ENCODE data around the gene PODXL. TPM values are rescaled to one million over a fixed set of nuclear protein-coding genes. Genes with fewer than 3 reads are reported as not detected.
"Not testable (repeated sequence)": the region's sequence is repeated elsewhere in the genome, so short reads cannot be mapped to it uniquely, and the experiment has no call there.

The PODXL gene
- total RNA-seq, 2 experiments from 2014 or later, result 0.62 to 1.3 TPM

GRCh38 chr7:131471250-131472004 lies 85.0 kb downstream of the PODXL start:
- ChIA-PET POLR2A (no interaction called here), CTCF (no interaction called here)
- Mint-ChIP-seq H3K27me3 (no peaks in the 10 kb centered on the region), H3K4me3 (no peak overlapping the region), H3K36me3 (peaks cover 32% of the 10 kb centered on the region), H3K9me3 (no peaks in the 10 kb centered on the region), H3K4me1 (ENCODE audit: low read depth) (no peaks in the 10 kb centered on the region), H3K27ac (no peak overlapping the region)
- DNase-seq, result no peak
- intact Hi-C loops (cut with micrococcal nuclease), result no loop called here

- ChIA-PET CTCF (interaction anchor here (1.1 kb wide), 1 partner anchor 8 kb away, joined by 3 read pairs; no protein-coding TSS in a partner anchor), POLR2A (no interaction called here)
- Mint-ChIP-seq H3K27me3 (no peaks in the 10 kb centered on the region), H3K4me1 (ENCODE audit: low read depth) (no peaks in the 10 kb centered on the region), H3K27ac (no peak overlapping the region), H3K36me3 (peaks cover 33% of the 10 kb centered on the region), H3K4me3 (no peak overlapping the region), H3K9me3 (no peaks in the 10 kb centered on the region)
- DNase-seq, result no peak
- intact Hi-C loops (cut with micrococcal nuclease), result no loop called here
Measured at GRCh38 chr7:131467788-131468187, 88.6 kb downstream of the PODXL start.

- no peak overlapping the region for H3K4me3 Mint-ChIP-seq
- no peak for DNase-seq
- no peak overlapping the region for H3K27ac Mint-ChIP-seq
- H3K27me3 Mint-ChIP-seq, result no peaks in the 10 kb centered on the region
- ChIA-PET CTCF (no interaction called here), POLR2A (no interaction called here)
- H3K4me1 Mint-ChIP-seq (ENCODE audit: low read depth), result no peaks in the 10 kb centered on the region
- no peaks in the 10 kb centered on the region for H3K9me3 Mint-ChIP-seq
- intact Hi-C loops (cut with micrococcal nuclease), result no loop called here
- H3K36me3 Mint-ChIP-seq, result peaks cover 32% of the 10 kb centered on the region
Measured at GRCh38 chr7:131466735-131467365, 89.6 kb downstream of the PODXL start.

- DNase-seq; H3K9me3 Mint-ChIP-seq; intact Hi-C loops (cut with micrococcal nuclease); H3K27me3 Mint-ChIP-seq; H3K4me1 Mint-ChIP-seq (ENCODE audit: low read depth); H3K27ac Mint-ChIP-seq; CTCF ChIA-PET; H3K4me3 Mint-ChIP-seq; POLR2A ChIA-PET: not testable (repeated sequence)
- H3K36me3 Mint-ChIP-seq, result peaks cover 17% of the 10 kb centered on the region
Measured at GRCh38 chr7:131462715-131463114, 93.7 kb downstream of the PODXL start.

GRCh38 chr7:131462059-131462458 lies 94.4 kb downstream of the PODXL start:
- ChIA-PET CTCF (no interaction called here), POLR2A (no interaction called here)
- Mint-ChIP-seq H3K27me3 (no peaks in the 10 kb centered on the region), H3K36me3 (peaks cover 14% of the 10 kb centered on the region), H3K27ac (no peak overlapping the region), H3K4me3 (no peak overlapping the region), H3K4me1 (ENCODE audit: low read depth) (peaks cover 5% of the 10 kb centered on the region), H3K9me3 (no peaks in the 10 kb centered on the region)
- intact Hi-C loops (cut with micrococcal nuclease), result no loop called here
- DNase-seq, result no peak

GRCh38 chr7:131459256-131459655 lies 97.2 kb downstream of the PODXL start:
- peaks cover 5% of the 10 kb centered on the region for H3K4me1 Mint-ChIP-seq (ENCODE audit: low read depth)
- H3K27me3 Mint-ChIP-seq, result no peaks in the 10 kb centered on the region
- ChIA-PET POLR2A (no interaction called here), CTCF (interaction anchor here (0.7 to 1.5 kb wide), 2 partner anchors 9 to 54 kb away, joined by 3 to 4 read pairs; no protein-coding TSS in a partner anchor)
- H3K4me3 Mint-ChIP-seq, result no peak overlapping the region
- H3K9me3 Mint-ChIP-seq, result no peaks in the 10 kb centered on the region
- H3K27ac Mint-ChIP-seq, result no peak overlapping the region
- DNase-seq, result no peak
- peaks cover 11% of the 10 kb centered on the region for H3K36me3 Mint-ChIP-seq
- intact Hi-C loops (cut with micrococcal nuclease), result no loop called here

- POLR2A ChIA-PET, result no interaction called here
- H3K27ac Mint-ChIP-seq, result no peak overlapping the region
Measured at GRCh38 chr7:131456338-131456737, 100.1 kb downstream of the PODXL start.

GRCh38 chr7:131455546-131455945 lies 100.9 kb downstream of the PODXL start:
- Mint-ChIP-seq H3K27ac (no peak overlapping the region), H3K27me3 (no peaks in the 10 kb centered on the region), H3K4me1 (ENCODE audit: low read depth) (peaks cover 5% of the 10 kb centered on the region), H3K36me3 (peaks cover 11% of the 10 kb centered on the region), H3K4me3 (no peak overlapping the region), H3K9me3 (no peaks in the 10 kb centered on the region)
- intact Hi-C loops (cut with micrococcal nuclease), result no loop called here
- ChIA-PET CTCF (no interaction called here), POLR2A (no interaction called here)
- DNase-seq, result no peak

More at GRCh38 chr7:131456338-131456737, 100.1 kb downstream of the PODXL start:
- intact Hi-C loops (cut with micrococcal nuclease), result no loop called here
- no peak overlapping the region for H3K4me3 Mint-ChIP-seq
- H3K27me3 Mint-ChIP-seq, result no peaks in the 10 kb centered on the region
- H3K9me3 Mint-ChIP-seq, result no peaks in the 10 kb centered on the region
- peaks cover 9% of the 10 kb centered on the region for H3K36me3 Mint-ChIP-seq
- CTCF ChIA-PET, result no interaction called here
- DNase-seq, result no peak
- H3K4me1 Mint-ChIP-seq (ENCODE audit: low read depth), result peaks cover 5% of the 10 kb centered on the region

GRCh38 chr7:131455001-131455400 lies 101.4 kb downstream of the PODXL start:
- no peaks in the 10 kb centered on the region for H3K9me3 Mint-ChIP-seq
- no peaks in the 10 kb centered on the region for H3K27me3 Mint-ChIP-seq
- H3K4me1 Mint-ChIP-seq (ENCODE audit: low read depth), result peaks cover 3% of the 10 kb centered on the region
- intact Hi-C loops (cut with micrococcal nuclease), result no loop called here
- no peak overlapping the region for H3K4me3 Mint-ChIP-seq
- CTCF ChIA-PET, result no interaction called here
- POLR2A ChIA-PET, result no interaction called here
- H3K36me3 Mint-ChIP-seq, result peaks cover 13% of the 10 kb centered on the region
- DNase-seq, result no peak
- no peak overlapping the region for H3K27ac Mint-ChIP-seq

- no peaks in the 10 kb centered on the region for H3K9me3 Mint-ChIP-seq
- intact Hi-C loops (cut with micrococcal nuclease), result no loop called here
- H3K27me3 Mint-ChIP-seq, result no peaks in the 10 kb centered on the region
- peaks cover 13% of the 10 kb centered on the region for H3K36me3 Mint-ChIP-seq
- H3K4me3 Mint-ChIP-seq, result no peak overlapping the region
- ChIA-PET CTCF (no interaction called here), POLR2A (no interaction called here)
- H3K4me1 Mint-ChIP-seq (ENCODE audit: low read depth), result no peaks in the 10 kb centered on the region
- no peak for DNase-seq
- H3K27ac Mint-ChIP-seq, result no peak overlapping the region
Measured at GRCh38 chr7:131454498-131454897, 101.9 kb downstream of the PODXL start.

Other genes starting within 250 kb of the PODXL start
- 10 to 100 TPM; 33.0 to 33.8 TPM for gene MKLN1, start 228.8 kb downstream of the PODXL start, total RNA-seq

All from activated CD4-positive, alpha-beta memory T cell treated with anti-CD3 and anti-CD28 coated beads for 36 hours (primary cell).